Progenitor cell of endocrine pancreas (in vitro differentiated cells): ENCODE results near the gene ACP6. TPM values are rescaled to one million over a fixed set of nuclear protein-coding genes. Genes with fewer than 3 reads are reported as not detected.
A peak's percentile ranks its signal among the peaks of the same experiment; 100 is the strongest.

Experiments
- DNase-seq: peaks from one replicate; pipeline ENCODE4 v3.0.0; 2021; ENCODE audit warnings: low spot score; ENCODE audit not compliant: unreplicated experiment
- H3K27ac Mint-ChIP-seq: 2 replicates; pipeline ENCODE4 v1.8.0; 2021; ENCODE audit warnings: mild to moderate bottlenecking, moderate library complexity, mixed read lengths
- H3K27me3 Mint-ChIP-seq: 2 replicates; pipeline ENCODE4 v1.8.0; 2021; ENCODE audit warnings: mixed read lengths
- H3K36me3 Mint-ChIP-seq: 2 replicates; pipeline ENCODE4 v1.8.0; 2022; ENCODE audit warnings: mixed read lengths; ENCODE audit not compliant: insufficient read depth
- H3K4me1 Mint-ChIP-seq: 2 replicates; pipeline ENCODE4 v1.8.0; 2021; ENCODE audit warnings: low read depth, mixed read lengths
- H3K4me3 Mint-ChIP-seq: 2 replicates; pipeline ENCODE4 v1.8.0; 2021; ENCODE audit warnings: low read depth, mild to moderate bottlenecking, moderate library complexity, mixed read lengths
- H3K9me3 Mint-ChIP-seq: 2 replicates; pipeline ENCODE4 v1.8.0; 2021; ENCODE audit warnings: low read depth, mixed read lengths
- CTCF ChIP-seq: fragments of 200-600 bp; sonication (generic); IDR thresholded peaks from one replicate; pipeline ENCODE4 v1.5.0; 2021; ENCODE audit warnings: antibody characterized with exemption, mild to moderate bottlenecking; ENCODE audit not compliant: unreplicated experiment
- total RNA-seq: library from RNA; stranded (reverse); gene quantifications from 2 replicates; pipeline ENCODE4 v1.2.1, GENCODE V29; 2021

The ACP6 gene
- total RNA-seq, 1 donor from 2014 or later: 25.9 TPM

GRCh38 chr1:147612366-147612765 is 58.0 kb downstream of the ACP6 start:
- H3K4me1 Mint-ChIP-seq: peaks cover 19% of the 10 kb centered on the region

GRCh38 chr1:147611586-147611985 is 58.7 kb downstream of the ACP6 start:
- Mint-ChIP-seq H3K4me1 (peaks cover 19% of the 10 kb centered on the region), H3K27ac (peak overlapping the region; percentile 83), H3K36me3 (peaks cover 35% of the 10 kb centered on the region), H3K9me3 (no peaks in the 10 kb centered on the region), H3K4me3 (no peak overlapping the region), H3K27me3 (no peaks in the 10 kb centered on the region)
- DNase-seq: no peak
- TF ChIP-seq CTCF: no peak

More at GRCh38 chr1:147612366-147612765, 58.0 kb downstream of the ACP6 start:
- no peak for DNase-seq
- Mint-ChIP-seq H3K9me3 (no peaks in the 10 kb centered on the region), H3K27ac (peak overlapping the region; percentile 83), H3K4me3 (no peak overlapping the region), H3K36me3 (peaks cover 35% of the 10 kb centered on the region), H3K27me3 (no peaks in the 10 kb centered on the region)
- no peak for TF ChIP-seq CTCF

- no peak overlapping the region for H3K27ac Mint-ChIP-seq
- H3K36me3 Mint-ChIP-seq: peaks cover 35% of the 10 kb centered on the region
- H3K9me3 Mint-ChIP-seq: no peaks in the 10 kb centered on the region
- H3K27me3 Mint-ChIP-seq: no peaks in the 10 kb centered on the region
- H3K4me1 Mint-ChIP-seq: peaks cover 19% of the 10 kb centered on the region
- no peak overlapping the region for H3K4me3 Mint-ChIP-seq
- DNase-seq: no peak
- no peak for TF ChIP-seq CTCF
Observed at GRCh38 chr1:147611021-147611426, 59.3 kb downstream of the ACP6 start.

- Mint-ChIP-seq H3K27me3 (no peaks in the 10 kb centered on the region), H3K4me3 (no peak overlapping the region), H3K9me3 (no peaks in the 10 kb centered on the region), H3K4me1 (peaks cover 19% of the 10 kb centered on the region), H3K27ac (no peak overlapping the region), H3K36me3 (peaks cover 27% of the 10 kb centered on the region)
- no peak for TF ChIP-seq CTCF
- DNase-seq: no peak
Observed at GRCh38 chr1:147609358-147609757, 61.0 kb downstream of the ACP6 start.

GRCh38 chr1:147608596-147608995 is 61.7 kb downstream of the ACP6 start:
- no peaks in the 10 kb centered on the region for H3K27me3 Mint-ChIP-seq
- H3K4me1 Mint-ChIP-seq: peaks cover 19% of the 10 kb centered on the region
- H3K9me3 Mint-ChIP-seq: no peaks in the 10 kb centered on the region
- H3K36me3 Mint-ChIP-seq: peaks cover 21% of the 10 kb centered on the region
- H3K27ac Mint-ChIP-seq: no peak overlapping the region
- H3K4me3 Mint-ChIP-seq: no peak overlapping the region
- no peak for TF ChIP-seq CTCF
- no peak for DNase-seq
